ENCODE results near the gene SH2D1A.

GRCh38 chrX:124388562-124388961 is 42.2 kb downstream of the SH2D1A start:
- TF ChIP-seq CTCF (IDR thresholded peaks at IDR 0.05 in 4 of 5, conservative IDR thresholded peaks at IDR 0.05 in 1 of 5) (peak; percentile 22 to 82 (median 30)), POLR2A (IDR thresholded peaks at IDR 0.05) (no peak)
